WERI-Rb-1 (cell line): ENCODE data around the gene ST8SIA6.
"Not testable (repeated sequence)": the region's sequence is repeated elsewhere in the genome, so short reads cannot be mapped to it uniquely, and the experiment has no call there.

Experiments
- DNase-seq: peaks from one replicate; pipeline ENCODE4 v3.0.0-alpha.2; 2020
- H3K27ac ChIP-seq: fragments of 250-450 bp; sonication (Bioruptor Pico); 2 replicates; pipeline ENCODE4 v1.5.1; 2020; ENCODE audit warnings: mild to moderate bottlenecking, moderate library complexity
- H3K27me3 ChIP-seq: fragments of 250-450 bp; sonication (Bioruptor Pico); 2 replicates; pipeline ENCODE4 v1.5.1; 2021; ENCODE audit warnings: mild to moderate bottlenecking, low read depth, moderate library complexity; ENCODE audit not compliant: insufficient read depth, severe bottlenecking
- H3K36me3 ChIP-seq: fragments of 250-450 bp; sonication (Bioruptor Pico); 2 replicates; pipeline ENCODE4 v1.5.1; 2020; ENCODE audit warnings: mild to moderate bottlenecking, moderate library complexity
- H3K4me3 ChIP-seq: 2 replicates; pipeline ENCODE4 v1.5.1; 2011; ENCODE audit warnings: low read depth, mild to moderate bottlenecking, control low read depth, low read length
- H3K9me3 ChIP-seq: fragments of 250-450 bp; sonication (Bioruptor Pico); 2 replicates; pipeline ENCODE4 v1.5.1; 2021; ENCODE audit warnings: mild to moderate bottlenecking, moderate library complexity; ENCODE audit not compliant: severe bottlenecking
- TF ChIP-seq, protein P1 (sequence below): IDR thresholded peaks from 2 replicates; pipeline ENCODE4 v1.5.1; 2011; ENCODE audit warnings: low read depth, mild to moderate bottlenecking, control low read depth, inconsistent platforms, low read length

ST8SIA6 gene

DNA sequence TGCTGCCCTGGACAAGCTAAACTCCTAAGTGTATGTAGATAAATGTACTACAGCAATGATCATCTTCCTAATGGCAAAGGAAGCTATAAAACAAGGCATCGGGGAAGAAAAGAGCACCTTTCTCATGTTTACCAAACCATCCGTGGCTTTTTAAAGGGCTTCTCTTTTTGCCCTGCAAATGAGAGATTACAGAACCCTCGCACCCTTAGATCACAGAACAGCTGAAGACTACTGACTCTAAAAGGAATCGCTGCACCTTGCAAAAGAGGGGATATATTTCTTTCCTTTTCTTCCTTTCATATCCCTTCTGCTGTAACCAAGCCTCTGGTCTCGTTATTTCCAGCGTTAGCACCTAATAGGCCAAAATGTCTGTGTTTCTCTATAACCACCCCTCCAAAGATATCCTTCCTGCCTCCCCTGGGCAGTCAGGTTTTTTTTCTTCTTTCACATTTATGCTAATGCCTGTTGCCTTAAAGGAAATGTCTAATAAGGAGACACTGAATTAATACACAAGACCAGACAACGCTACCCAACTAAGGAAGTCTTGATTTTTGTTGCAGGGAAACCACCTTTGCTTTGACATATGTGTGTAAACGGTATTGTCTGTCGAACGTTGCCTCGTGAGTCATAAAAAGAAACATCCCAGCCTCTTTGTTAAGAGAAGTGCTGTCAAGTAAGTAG lies 10.5 kb downstream of the ST8SIA6 start:
- H3K9me3 ChIP-seq = no peaks in the 10 kb centered on the region
- no peak for DNase-seq
- H3K27ac ChIP-seq = no peak overlapping the region
- H3K4me3 ChIP-seq = no peak overlapping the region
- no peaks in the 10 kb centered on the region for H3K27me3 ChIP-seq
- no peaks in the 10 kb centered on the region for H3K36me3 ChIP-seq
- TF ChIP-seq, protein P1, sequence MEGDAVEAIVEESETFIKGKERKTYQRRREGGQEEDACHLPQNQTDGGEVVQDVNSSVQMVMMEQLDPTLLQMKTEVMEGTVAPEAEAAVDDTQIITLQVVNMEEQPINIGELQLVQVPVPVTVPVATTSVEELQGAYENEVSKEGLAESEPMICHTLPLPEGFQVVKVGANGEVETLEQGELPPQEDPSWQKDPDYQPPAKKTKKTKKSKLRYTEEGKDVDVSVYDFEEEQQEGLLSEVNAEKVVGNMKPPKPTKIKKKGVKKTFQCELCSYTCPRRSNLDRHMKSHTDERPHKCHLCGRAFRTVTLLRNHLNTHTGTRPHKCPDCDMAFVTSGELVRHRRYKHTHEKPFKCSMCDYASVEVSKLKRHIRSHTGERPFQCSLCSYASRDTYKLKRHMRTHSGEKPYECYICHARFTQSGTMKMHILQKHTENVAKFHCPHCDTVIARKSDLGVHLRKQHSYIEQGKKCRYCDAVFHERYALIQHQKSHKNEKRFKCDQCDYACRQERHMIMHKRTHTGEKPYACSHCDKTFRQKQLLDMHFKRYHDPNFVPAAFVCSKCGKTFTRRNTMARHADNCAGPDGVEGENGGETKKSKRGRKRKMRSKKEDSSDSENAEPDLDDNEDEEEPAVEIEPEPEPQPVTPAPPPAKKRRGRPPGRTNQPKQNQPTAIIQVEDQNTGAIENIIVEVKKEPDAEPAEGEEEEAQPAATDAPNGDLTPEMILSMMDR = no peak

DNA sequence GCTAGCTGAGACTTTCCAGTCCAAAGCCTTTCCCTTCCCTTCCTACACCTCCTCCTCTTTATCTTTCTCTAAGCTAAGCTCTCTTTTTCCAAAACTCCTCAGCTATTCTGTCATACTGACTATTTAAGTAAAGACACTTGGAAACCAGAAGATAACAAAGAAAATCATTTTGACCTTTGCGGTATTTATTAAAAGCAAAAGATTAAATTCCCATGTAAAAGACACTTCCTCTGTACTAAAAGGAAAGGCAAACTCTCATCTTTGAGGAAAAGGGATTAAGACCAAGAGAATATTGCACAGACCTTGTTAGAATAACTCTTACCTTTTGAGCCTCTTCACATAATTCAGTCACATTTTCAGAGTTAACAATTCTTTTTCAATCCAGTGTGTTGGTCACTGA lies 15.8 kb downstream of the ST8SIA6 start:
- H3K27ac ChIP-seq = no peak overlapping the region
- TF ChIP-seq, protein P1 = no peak
- H3K4me3 ChIP-seq = no peak overlapping the region
- H3K9me3 ChIP-seq = no peaks in the 10 kb centered on the region
- H3K36me3 ChIP-seq = no peaks in the 10 kb centered on the region
- DNase-seq = no peak
- no peaks in the 10 kb centered on the region for H3K27me3 ChIP-seq

- not testable (repeated sequence) for DNase-seq, H3K36me3 ChIP-seq, H3K4me3 ChIP-seq, H3K27ac ChIP-seq, H3K27me3 ChIP-seq, H3K9me3 ChIP-seq
These were observed 17.8 kb downstream of the ST8SIA6 start for GRCh38 chr10:17436578-17436977.

- DNase-seq = no peak
- TF ChIP-seq, protein P1 = no peak
- Histone ChIP-seq H3K36me3 (no peaks in the 10 kb centered on the region), H3K27me3 (no peaks in the 10 kb centered on the region), H3K27ac (no peak overlapping the region), H3K9me3 (no peaks in the 10 kb centered on the region), H3K4me3 (no peak overlapping the region)
These were observed 18.4 kb downstream of the ST8SIA6 start for GRCh38 chr10:17435953-17436352.

- Histone ChIP-seq H3K4me3 (no peak overlapping the region), H3K27me3 (no peaks in the 10 kb centered on the region), H3K27ac (no peak overlapping the region), H3K9me3 (no peaks in the 10 kb centered on the region), H3K36me3 (no peaks in the 10 kb centered on the region)
- TF ChIP-seq, protein P1 = no peak
- no peak for DNase-seq
These were observed 19.2 kb downstream of the ST8SIA6 start for GRCh38 chr10:17435187-17435586.

DNA sequence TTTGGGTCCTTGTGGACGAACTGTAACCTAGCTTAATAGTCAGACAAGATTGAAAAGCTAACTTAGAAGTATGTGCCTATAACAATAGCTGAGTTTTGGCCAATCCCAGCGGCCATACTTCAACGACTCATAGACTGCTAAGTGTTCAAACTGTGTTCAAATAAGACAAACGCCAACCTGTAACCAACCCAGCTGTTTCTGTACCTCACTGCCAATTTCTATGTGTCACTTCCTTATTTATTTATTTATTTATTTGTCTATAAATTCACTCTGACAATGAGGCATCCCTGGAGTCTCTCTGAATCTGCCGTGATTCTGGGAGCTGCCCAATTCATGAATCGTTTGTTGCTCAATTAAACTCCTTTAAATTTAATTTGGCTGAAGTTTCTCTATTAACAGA lies 21.7 kb downstream of the ST8SIA6 start:
- TF ChIP-seq, protein P1 = no peak
- no peaks in the 10 kb centered on the region for H3K36me3 ChIP-seq
- no peak for DNase-seq
- H3K27ac ChIP-seq = no peak overlapping the region
- no peak overlapping the region for H3K4me3 ChIP-seq
- no peaks in the 10 kb centered on the region for H3K27me3 ChIP-seq
- H3K9me3 ChIP-seq = no peaks in the 10 kb centered on the region
